H1 (cell line): ENCODE measurements around the gene LBH. TPM values are rescaled to one million over a fixed set of nuclear protein-coding genes. Genes with fewer than 3 reads are reported as not detected.
A peak's percentile ranks its signal among the peaks of the same experiment; 100 is the strongest.

Experiments
- CTCF ChIA-PET: fragments of 300-600 bp; sonication (Branson Sonifier 250); formaldehyde crosslinking; loops from one replicate; lab custom pipeline; 2021; ENCODE audit not compliant: partially characterized antibody; lab: Charles Lee
- POLR2A ChIA-PET: fragments of 300-600 bp; sonication (Branson Sonifier 250); formaldehyde crosslinking; loops from one replicate; lab custom pipeline; 2021; ENCODE audit warnings: inconsistent platforms; ENCODE audit not compliant: partially characterized antibody; lab: Charles Lee
- DNase-seq, 2 experiments: peaks; one replicate each; pipeline versions ENCODE4 v3.0.0 to v3.0.0-alpha.2; 2010 to 2022; ENCODE audit warnings: low spot score in 2 of 2, low read depth in 1 of 2, mixed read lengths in 1 of 2
- FAIRE-seq: peaks from 2 replicates; lab custom pipeline; 2011; peaks lifted over from hg19 to GRCh38; lab: Jason Lieb, UNC
- H2AFZ ChIP-seq: 2 replicates; pipeline ENCODE4 v1.8.1; 2012; ENCODE audit warnings: low read length, inconsistent platforms
- H2AK5ac ChIP-seq: 2 replicates; pipeline ENCODE4 v1.6.1; 2013; ENCODE audit warnings: low read depth, low read length
- H2BK120ac ChIP-seq: replicated peaks from 2 replicates; pipeline ENCODE3; 2013; ENCODE audit warnings: low read depth, low read length, inconsistent platforms
- H2BK12ac ChIP-seq: 2 replicates; pipeline ENCODE4 v1.6.1; 2013; ENCODE audit warnings: low read depth, low read length
- H2BK15ac ChIP-seq: 2 replicates; pipeline ENCODE4 v1.6.1; 2013; ENCODE audit warnings: low read length
- H2BK20ac ChIP-seq: 2 replicates; pipeline ENCODE4 v1.6.1; 2013; ENCODE audit warnings: low read length
- H2BK5ac ChIP-seq: 2 replicates; pipeline ENCODE4 v1.6.1; 2013; ENCODE audit warnings: low read depth, low read length
- H3K14ac ChIP-seq: 2 replicates; pipeline ENCODE4 v1.6.1; 2013; ENCODE audit warnings: inconsistent platforms; ENCODE audit not compliant: insufficient read length
- H3K18ac ChIP-seq: 2 replicates; pipeline ENCODE4 v1.6.1; 2013; ENCODE audit warnings: low read length; ENCODE audit errors: extremely low read depth
- H3K23ac ChIP-seq: 2 replicates; pipeline ENCODE4 v1.6.1; 2013; ENCODE audit warnings: inconsistent platforms; ENCODE audit not compliant: insufficient read length
- H3K23me2 ChIP-seq: 2 replicates; pipeline ENCODE4 v1.6.1; 2013; ENCODE audit warnings: low read depth, low read length
- H3K27ac ChIP-seq: 2 replicates; pipeline ENCODE4 v1.6.1; 2011; ENCODE audit warnings: low read depth, low read length, inconsistent platforms
- H3K27me3 ChIP-seq, 4 experiments: replicated peaks in 1 of 4; 1 replicate in 1 of 4; 2 replicates in 3 of 4; pipeline versions ENCODE4 v1.6.1 to v1.8.1; 2011 to 2013; ENCODE audit warnings: low read length in 3 of 4, mild to moderate bottlenecking in 3 of 4, inconsistent platforms in 2 of 4, mixed read lengths in 2 of 4, moderate library complexity in 1 of 4; ENCODE audit not compliant: control insufficient read depth in 3 of 4, insufficient read depth in 3 of 4; ENCODE audit errors: extremely low read depth in 1 of 4
- H3K36me3 ChIP-seq, 4 experiments: 2 replicates each; pipeline versions ENCODE4 v1.6.1 to v1.8.1; 2011 to 2013; ENCODE audit warnings: mild to moderate bottlenecking in 4 of 4, low read length in 3 of 4, moderate library complexity in 2 of 4, control low read depth in 1 of 4, inconsistent platforms in 1 of 4; ENCODE audit not compliant: insufficient read depth in 4 of 4, control insufficient read depth in 2 of 4
- H3K4ac ChIP-seq: replicated peaks from 2 replicates; pipeline ENCODE3; 2013; ENCODE audit warnings: low read length, low read depth, mixed read lengths, inconsistent platforms; ENCODE audit not compliant: insufficient read length
- H3K4me1 ChIP-seq, 4 experiments: replicated peaks in 1 of 4; 1 replicate in 1 of 4; 2 replicates in 3 of 4; pipeline versions ENCODE4 v1.6.1 to v1.8.1; 2011 to 2013; ENCODE audit warnings: low read length in 3 of 4, inconsistent platforms in 2 of 4, mixed read lengths in 1 of 4; ENCODE audit not compliant: insufficient read depth in 4 of 4, control insufficient read depth in 3 of 4
- H3K4me2 ChIP-seq, 2 experiments: 2 replicates each; pipeline versions ENCODE4 v1.6.1 to v1.8.1; 2011 to 2013; ENCODE audit warnings: low read depth in 2 of 2, low read length in 2 of 2, control low read depth in 1 of 2, inconsistent platforms in 1 of 2, mild to moderate bottlenecking in 1 of 2; ENCODE audit not compliant: insufficient read depth in 1 of 2
- H3K4me3 ChIP-seq, 4 experiments: fragments of 200-600, 300-600 bp in 1 of 4; sonication (generic), shearing (Covaris generic), sonication (Bioruptor Twin) in 1 of 4; 2 replicates each; pipeline versions ENCODE4 v1.5.1 to v1.8.1; 2011 to 2016; ENCODE audit warnings: low read length in 4 of 4, low read depth in 3 of 4, control low read depth in 2 of 4, inconsistent platforms in 2 of 4, mild to moderate bottlenecking in 2 of 4, mixed read lengths in 1 of 4, moderate library complexity in 1 of 4; ENCODE audit not compliant: insufficient read depth in 2 of 4; ENCODE audit errors: extremely low read depth in 1 of 4
- H3K56ac ChIP-seq: replicated peaks from 2 replicates; pipeline ENCODE3; 2013; ENCODE audit warnings: low read depth, mild to moderate bottlenecking, mixed read lengths, low read length, inconsistent platforms; ENCODE audit not compliant: insufficient read length
- H3K79me1 ChIP-seq: 2 replicates; pipeline ENCODE4 v1.6.1; 2013; ENCODE audit warnings: low read depth, low read length, control low read depth
- H3K79me2 ChIP-seq, 2 experiments: 2 replicates each; pipeline versions ENCODE4 v1.6.1 to v1.8.1; 2012 to 2013; ENCODE audit warnings: low read length in 2 of 2, mild to moderate bottlenecking in 2 of 2, inconsistent platforms in 1 of 2; ENCODE audit not compliant: insufficient read depth in 2 of 2, control insufficient read depth in 1 of 2
- H3K9ac ChIP-seq, 4 experiments: replicated peaks in 1 of 4; 1 replicate in 1 of 4; 2 replicates in 3 of 4; pipeline versions ENCODE4 v1.6.1 to v1.8.1; 2011 to 2013; ENCODE audit warnings: low read depth in 3 of 4, low read length in 3 of 4, control low read depth in 2 of 4, mild to moderate bottlenecking in 2 of 4, moderate library complexity in 2 of 4, inconsistent platforms in 1 of 4; ENCODE audit errors: extremely low read depth in 1 of 4
- H3K9me3 ChIP-seq, 2 experiments: 2 replicates each; pipeline versions ENCODE4 v1.6.1 to v1.8.1; 2012 to 2013; ENCODE audit warnings: mild to moderate bottlenecking in 2 of 2, moderate library complexity in 2 of 2, control low read depth in 1 of 2, inconsistent platforms in 1 of 2, low read depth in 1 of 2, low read length in 1 of 2, mixed read lengths in 1 of 2; ENCODE audit not compliant: insufficient read depth in 2 of 2
- H4K20me1 ChIP-seq, 2 experiments: replicated peaks in 1 of 2; 2 replicates each; pipeline versions ENCODE3 to v1.8.1; 2011 to 2013; ENCODE audit warnings: inconsistent platforms in 2 of 2, low read length in 2 of 2, mild to moderate bottlenecking in 1 of 2; ENCODE audit not compliant: insufficient read depth in 2 of 2, control insufficient read depth in 1 of 2
- H4K5ac ChIP-seq: 2 replicates; pipeline ENCODE4 v1.6.1; 2013; ENCODE audit warnings: low read length, low read depth, mixed read lengths, inconsistent platforms; ENCODE audit not compliant: insufficient read length
- H4K8ac ChIP-seq: 2 replicates; pipeline ENCODE4 v1.8.0; 2013; ENCODE audit warnings: mild to moderate bottlenecking, moderate library complexity, low read length, inconsistent platforms; ENCODE audit not compliant: insufficient read depth; ENCODE audit errors: extremely low read depth
- H4K91ac ChIP-seq: replicated peaks from 2 replicates; pipeline ENCODE3; 2013; ENCODE audit warnings: low read length, mixed read lengths, inconsistent platforms; ENCODE audit not compliant: insufficient read length
- KDM5A ChIP-seq: fragments of 200-600 bp; IDR thresholded peaks from 2 replicates; pipeline ENCODE4 v1.7.1; 2012; ENCODE audit warnings: mild to moderate bottlenecking, low read length, inconsistent platforms, mixed read lengths
- WGBS, 2 experiments: shearing (Covaris generic) in 1 of 2; methylation state at CpG; one replicate each; pipeline versions ENCODE4 v1.1.6 to v1.1.7; 2013 to 2015; ENCODE audit warnings: low lambda C conversion rate in 2 of 2, mixed read lengths in 2 of 2, inconsistent platforms in 1 of 2, low coverage in 1 of 2, missing lambda C conversion rate in 1 of 2; ENCODE audit not compliant: insufficient replicate concordance in 2 of 2, insufficient coverage in 1 of 2, insufficient read length in 1 of 2; ENCODE audit errors: extremely low coverage in 1 of 2, missing lambda C conversion rate in 1 of 2; 5-methylcytosine and 5-hydroxymethylcytosine counted together
- polyA plus RNA-seq, 7 experiments: library from polyadenylated mRNA; depleted of rRNA in 3 of 7; stranded (reverse) in 5 of 7; unstranded in 2 of 7; fragments of >200 nt in 5 of 7; fragments of 200-250 nt in 2 of 7; gene quantifications; 1 replicate in 5 of 7; 2 replicates in 1 of 7; 4 replicates in 1 of 7; pipeline versions ENCODE4 v1.2.1 to v1.2.3, GENCODE V29; 2011 to 2013; ENCODE audit warnings: missing spikeins in 2 of 7, mixed read lengths in 2 of 7
- total RNA-seq: library from RNA; stranded (reverse); fragmentation: NEBNext Ultra II Directional; extraction: Animal tissue kit (Norgen Biotek cat#: 25700); gene quantifications from 2 replicates; pipeline ENCODE4 v1.2.1, GENCODE V29; 2021

LBH gene
- total and polyA plus RNA-seq, 2 of the 8 experiments (the other 6 are each of a cell fraction or from before 2014, with no cell fraction given): 25.7 to 34.5 TPM

DNA sequence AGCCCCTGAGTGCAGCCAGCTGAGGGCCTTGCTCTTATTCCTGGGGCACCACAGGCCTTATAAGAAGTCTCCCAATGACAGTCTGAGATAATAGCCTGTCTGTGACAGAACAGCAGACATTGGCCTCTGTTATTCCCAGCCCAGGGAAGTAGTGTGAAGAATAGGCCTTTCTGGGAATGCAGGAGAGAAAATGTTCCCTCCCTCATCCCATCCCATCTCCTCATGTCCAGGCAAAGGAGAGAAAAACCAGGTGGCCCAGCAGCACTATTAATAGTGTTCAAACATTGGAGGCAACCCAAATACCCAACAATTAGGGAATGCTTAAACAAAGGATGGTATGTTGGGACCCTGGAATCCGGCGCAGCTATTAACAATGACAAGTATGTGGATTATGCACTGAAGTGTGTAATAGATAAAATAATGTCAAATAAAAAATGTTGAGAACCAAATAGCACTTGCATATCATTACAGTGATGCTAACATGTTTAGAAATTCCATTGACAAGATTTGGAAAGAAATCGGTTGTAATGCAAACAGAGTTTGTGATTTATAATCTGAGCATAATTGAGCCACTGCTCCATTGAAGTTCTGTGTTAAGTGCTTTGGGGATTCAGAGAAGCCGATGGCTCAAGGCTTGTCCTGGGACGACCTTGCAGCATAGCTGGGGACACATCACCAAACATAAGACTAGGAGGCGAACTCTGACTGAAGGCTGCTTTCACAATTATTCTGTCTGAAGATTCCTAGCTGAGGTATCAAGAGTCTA, 69.3 kb downstream of the LBH start:
- no peak overlapping the region for H2BK5ac ChIP-seq
- peak overlapping the region; percentile 44 for H2BK12ac ChIP-seq
- H2AFZ ChIP-seq: no peak overlapping the region
- CTCF ChIA-PET: interaction anchor here (1.2 to 5.7 kb wide), 6 partner anchors 9 to 93 kb away, joined by 3 to 32 read pairs (median 5); no protein-coding TSS in a partner anchor
- H3K18ac ChIP-seq: peak overlapping the region; percentile 49; the same call in 1 of the 2 replicates
- no peak for FAIRE-seq
- no peak overlapping the region for H2AK5ac ChIP-seq
- no peak overlapping the region for H2BK120ac ChIP-seq
- H3K23me2 ChIP-seq: no peaks in the 10 kb centered on the region
- no peaks in the 10 kb centered on the region for H3K79me1 ChIP-seq
- no peak overlapping the region for H3K27ac ChIP-seq
- H3K79me2 ChIP-seq: no peaks in the 10 kb centered on the region
- no peak overlapping the region for H3K14ac ChIP-seq
- H3K4me3 ChIP-seq: no peak overlapping the region
- H3K4me2 ChIP-seq: peak overlapping the region; percentile 43 to 53; a peak in 2 of 4 replicates
- DNase-seq: no peak
- peaks cover 0 to 7% (median 4%) of the 10 kb centered on the region in 4 experiments; a peak in 4 of 7 replicates for H3K27me3 ChIP-seq
- no peak overlapping the region for H2BK20ac ChIP-seq
- H4K5ac ChIP-seq: no peak overlapping the region
- no peak overlapping the region for H2BK15ac ChIP-seq
- H4K20me1 ChIP-seq: no peaks in the 10 kb centered on the region
- no peak overlapping the region for H4K8ac ChIP-seq
- H3K56ac ChIP-seq: no peak overlapping the region
- POLR2A ChIA-PET: interaction anchor here (1.0 to 1.7 kb wide), 3 partner anchors 12 to 46 kb away, joined by 4 read pairs; no protein-coding TSS in a partner anchor
- no peaks in the 10 kb centered on the region for H3K9me3 ChIP-seq
- H3K36me3 ChIP-seq: no peaks in the 10 kb centered on the region
- no peak overlapping the region for H3K4ac ChIP-seq
- H3K9ac ChIP-seq: no peak overlapping the region
- 80% methylated on average over 6 of the region's 6 CpGs; no CpG with 5 or more reads in 1 of the 2 experiments for WGBS, 2 experiments
- peaks cover 8 to 29% (median 10%) of the 10 kb centered on the region in 4 experiments for H3K4me1 ChIP-seq
- no peak overlapping the region for H3K23ac ChIP-seq
- H4K91ac ChIP-seq: no peak overlapping the region
- TF ChIP-seq KDM5A: no peak
